Kidney tubule cell (primary cell): Measurements from ENCODE around the gene DRD1.
"Not testable (repeated sequence)": the region's sequence is repeated elsewhere in the genome, so short reads cannot be mapped to it uniquely, and the experiment has no call there.

ENCODE experiments used
- DNase-seq: peaks from one replicate; pipeline ENCODE4 v3.0.0-alpha.2; 2018; ENCODE audit warnings: low spot score

Gene DRD1

DNA sequence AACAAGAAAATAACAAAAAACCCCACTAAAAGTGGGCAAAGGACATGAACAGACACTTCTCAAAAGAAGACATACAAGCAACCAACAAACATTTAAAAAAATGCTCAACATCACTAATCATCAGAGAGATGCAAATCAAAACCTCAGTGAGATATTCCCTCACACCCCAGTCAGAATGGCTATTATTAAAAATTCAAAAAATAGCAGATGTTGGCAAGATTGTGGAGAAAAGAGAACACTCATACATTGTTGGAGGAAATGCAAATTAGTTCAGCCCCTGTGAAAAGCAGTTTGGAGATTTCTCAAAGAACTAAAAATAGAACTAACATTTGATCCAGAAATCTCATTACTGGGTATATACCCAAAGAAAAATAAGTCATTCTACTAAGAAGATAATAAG, 19.4 kb downstream of the DRD1 start:
- not testable (repeated sequence) for DNase-seq

DNA sequence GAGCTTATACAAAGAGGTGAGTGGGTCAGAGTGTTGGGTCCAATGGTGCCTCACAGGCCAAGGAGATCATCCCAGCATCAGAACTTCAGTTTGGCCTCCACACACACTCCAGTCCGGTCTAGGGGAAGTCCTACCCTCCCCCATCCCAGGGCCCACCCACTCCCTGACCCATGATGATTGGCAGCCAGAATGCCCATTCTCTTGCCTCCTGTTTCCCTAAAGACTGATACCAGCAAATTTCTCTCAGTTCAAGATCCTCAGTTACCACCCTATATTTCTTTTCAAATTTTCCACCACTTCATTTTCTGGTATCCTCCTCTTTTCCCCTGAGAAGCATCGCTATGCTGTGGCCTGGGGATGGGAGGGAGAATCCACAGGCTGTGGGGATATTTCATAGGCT, 21.9 kb downstream of the DRD1 start:
- DNase-seq, result no peak

DNA sequence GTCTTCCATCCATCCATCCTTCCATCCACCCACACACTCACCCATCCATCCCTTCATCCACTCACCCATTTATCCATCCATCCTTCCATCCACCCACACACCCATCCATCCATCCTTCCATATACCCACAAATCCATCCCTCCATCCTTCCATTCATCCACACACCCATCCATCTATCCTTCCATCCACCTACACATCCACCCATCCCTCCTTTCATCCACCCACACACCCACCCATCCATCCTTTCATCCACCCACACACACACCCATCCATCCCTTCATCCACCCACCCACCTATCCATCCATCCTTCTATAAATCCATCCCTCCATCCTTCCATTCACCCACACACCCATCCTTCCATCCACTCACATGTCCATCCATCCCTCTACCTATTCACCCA, 23.6 kb downstream of the DRD1 start:
- no peak for DNase-seq

DNA sequence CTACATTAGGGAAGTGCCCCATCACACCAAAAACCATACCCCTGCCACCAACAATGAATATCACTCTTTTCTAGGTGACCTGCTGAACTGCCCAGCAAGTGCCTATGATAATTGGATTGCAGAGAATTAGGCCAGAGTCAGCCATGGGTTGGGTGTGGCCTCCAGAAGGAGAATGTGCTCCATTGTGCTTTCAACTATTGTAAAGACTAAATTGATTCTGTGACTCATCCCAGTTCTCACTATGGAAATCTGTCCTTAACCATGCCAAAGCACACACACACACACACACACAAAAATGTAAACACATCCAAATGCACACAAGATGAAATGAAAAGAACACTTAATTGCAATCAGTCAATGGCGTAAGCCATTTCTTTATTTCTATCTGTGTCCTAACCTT, 25.7 kb downstream of the DRD1 start:
- no peak for DNase-seq

DNA sequence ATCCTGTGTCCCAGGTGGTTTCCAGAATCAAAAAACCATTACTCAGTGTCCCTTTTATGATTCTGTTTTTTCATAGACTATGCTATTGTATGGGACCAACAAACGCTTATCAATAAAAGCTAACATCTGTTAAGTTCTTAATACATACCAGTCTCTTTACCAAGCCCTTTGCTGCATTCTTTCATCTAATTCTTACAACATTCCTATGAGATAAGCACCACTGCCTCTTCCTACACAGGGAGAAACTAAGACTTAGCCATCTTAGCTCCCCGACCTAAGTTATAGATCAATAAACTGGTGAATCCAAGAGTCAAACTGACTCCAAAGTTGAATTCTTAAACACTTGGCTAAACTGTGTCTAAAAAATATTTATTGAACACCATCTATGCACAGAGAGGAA, 26.6 kb downstream of the DRD1 start:
- no peak for DNase-seq

DNA sequence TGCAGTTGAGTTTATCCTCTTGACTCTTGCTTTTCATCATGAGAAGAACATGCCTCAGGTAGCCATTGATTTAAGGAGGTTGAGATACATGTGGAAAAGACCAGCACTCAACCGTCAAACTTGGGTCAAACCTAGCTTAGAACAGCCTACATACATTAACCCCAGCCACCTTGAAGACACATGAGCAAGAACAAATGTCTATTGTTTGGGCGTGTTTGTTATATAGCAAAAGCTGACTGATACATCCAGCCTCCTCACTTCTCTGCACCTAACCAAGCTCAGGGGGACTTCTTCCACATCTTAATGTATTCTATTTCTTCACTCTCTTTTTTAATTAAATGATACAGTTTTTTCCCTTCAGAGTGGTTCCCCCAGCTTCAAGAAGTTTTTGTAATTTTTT, 28.7 kb downstream of the DRD1 start:
- no peak for DNase-seq

DNA sequence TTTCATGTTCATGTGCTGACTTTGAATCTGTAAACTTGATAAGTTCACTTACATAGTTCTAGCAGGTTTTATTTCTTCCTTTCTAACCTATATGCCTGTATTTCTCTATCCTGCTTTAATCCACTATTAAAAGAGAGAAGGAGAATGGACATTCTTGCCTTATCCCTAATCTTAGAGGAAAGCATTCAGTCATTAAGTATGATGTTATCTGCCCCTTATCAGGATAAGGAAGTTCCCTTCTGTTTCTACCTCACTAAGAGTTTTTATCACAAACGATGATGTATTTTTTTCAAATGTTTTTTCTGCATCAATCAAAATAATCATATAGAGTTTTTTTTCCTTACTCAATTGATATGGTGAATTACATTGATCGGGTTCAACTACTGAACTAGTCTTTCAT, 33.1 kb downstream of the DRD1 start:
- no peak for DNase-seq

DNA sequence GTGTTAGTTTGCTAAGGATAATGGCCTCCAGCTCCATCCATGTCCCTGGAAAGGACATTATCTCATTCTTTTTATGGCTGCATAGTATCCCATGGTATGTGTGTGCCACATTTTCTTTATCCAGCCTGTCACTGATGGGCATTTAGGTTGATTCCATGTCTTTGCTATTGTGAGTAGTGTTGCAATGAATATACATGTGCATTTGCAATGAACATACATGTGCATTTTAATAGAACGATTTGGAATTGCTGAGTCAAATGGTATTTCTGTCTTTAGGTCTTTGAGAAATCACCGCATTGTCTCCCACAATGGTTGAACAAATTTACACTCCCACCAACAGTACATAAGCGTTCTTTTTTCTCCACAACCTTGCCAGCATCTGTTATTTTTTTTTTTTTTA, 37.7 kb downstream of the DRD1 start:
- DNase-seq, result no peak

DNA sequence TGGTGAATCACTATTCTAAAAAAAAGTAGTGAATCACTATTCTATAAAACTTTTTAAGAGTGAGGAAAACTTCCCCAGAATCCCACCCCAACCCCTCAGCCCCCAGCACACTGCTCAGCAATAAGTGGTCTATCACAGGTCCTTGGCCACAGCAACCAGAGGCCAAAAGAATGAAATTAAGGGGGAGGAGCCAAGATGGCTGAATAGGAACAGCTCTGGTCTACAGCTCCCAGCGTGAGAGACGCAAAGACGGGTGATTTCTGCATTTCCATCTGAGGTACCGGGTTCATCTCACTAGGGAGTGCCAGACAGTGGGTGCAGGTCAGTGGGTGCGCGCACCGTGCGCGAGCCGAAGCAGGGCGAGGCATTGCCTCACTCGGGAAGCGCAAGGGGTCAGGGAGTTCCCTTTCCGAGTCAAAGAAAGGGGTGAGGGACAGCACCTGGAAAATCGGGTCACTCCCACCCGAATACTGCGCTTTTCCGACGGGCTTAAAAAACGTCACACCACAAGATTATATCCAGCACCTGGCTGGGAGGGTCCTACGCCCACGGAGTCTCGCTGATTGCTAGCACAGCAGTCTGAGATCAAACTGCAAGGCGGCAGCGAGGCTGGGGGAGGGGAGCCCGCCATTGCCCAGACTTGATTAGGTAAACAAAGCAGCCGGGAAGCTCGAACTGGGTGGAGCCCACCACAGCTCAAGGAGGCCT, 46.2 kb downstream of the DRD1 start:
- DNase-seq, result not testable (repeated sequence)

DNA sequence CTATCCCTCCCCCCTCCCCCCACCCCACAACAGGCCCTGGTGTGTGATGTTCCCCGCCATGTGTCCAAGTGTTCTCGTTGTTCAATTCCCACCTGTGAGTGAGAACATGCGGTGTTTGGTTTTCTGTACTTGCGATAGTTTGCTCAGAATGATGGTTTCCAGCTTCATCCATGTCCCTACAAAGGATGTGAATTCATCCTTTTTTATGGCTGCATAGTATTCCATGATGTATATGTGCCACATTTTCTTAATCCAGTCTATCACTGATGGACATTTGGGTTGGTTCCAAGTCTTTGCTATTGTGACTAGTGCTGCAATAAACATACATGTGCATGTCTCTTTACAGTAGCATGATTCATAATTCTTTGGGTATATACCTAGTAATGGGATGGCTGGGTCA, 48.6 kb downstream of the DRD1 start:
- DNase-seq, result not testable (repeated sequence)

DNA sequence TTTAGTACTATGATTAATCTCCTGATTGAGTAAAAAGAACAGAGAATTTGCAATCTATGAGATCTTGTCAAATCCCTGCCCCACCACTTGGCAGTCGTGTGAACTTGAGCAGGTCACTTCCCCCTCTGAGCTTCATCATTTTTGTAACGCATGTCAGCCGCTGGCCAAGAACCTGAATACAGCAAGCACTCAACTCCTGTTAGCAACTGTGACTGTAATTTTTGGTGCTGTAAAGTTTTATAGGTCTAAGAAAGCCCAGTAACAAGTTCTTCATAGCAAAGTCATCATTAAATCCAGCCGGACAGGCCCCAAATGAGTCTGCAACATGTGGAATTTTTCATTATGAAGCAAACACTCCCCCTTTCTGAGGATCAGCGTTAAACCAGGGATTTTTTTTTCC, 49.4 kb downstream of the DRD1 start:
- DNase-seq, result no peak

DNA sequence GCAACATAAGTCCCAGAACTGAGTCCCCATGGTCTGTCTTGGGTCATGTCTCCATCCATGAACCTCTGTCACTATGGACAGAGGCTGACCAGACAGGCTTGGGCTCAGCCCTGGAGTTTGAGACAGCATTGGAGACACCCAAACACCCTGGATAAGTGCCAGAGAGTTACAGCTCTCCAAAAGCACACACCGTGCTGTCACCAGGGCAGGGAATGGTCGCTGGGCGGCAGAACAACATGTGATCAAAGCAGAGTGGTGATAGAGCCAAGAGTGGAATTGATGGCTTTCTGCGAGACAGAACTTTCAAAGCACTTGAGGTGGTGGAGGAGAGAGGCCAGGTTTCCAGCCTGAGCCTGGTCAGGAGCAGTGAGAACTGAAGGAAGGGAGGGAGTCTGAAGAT, 50.1 kb downstream of the DRD1 start:
- no peak for DNase-seq

DNA sequence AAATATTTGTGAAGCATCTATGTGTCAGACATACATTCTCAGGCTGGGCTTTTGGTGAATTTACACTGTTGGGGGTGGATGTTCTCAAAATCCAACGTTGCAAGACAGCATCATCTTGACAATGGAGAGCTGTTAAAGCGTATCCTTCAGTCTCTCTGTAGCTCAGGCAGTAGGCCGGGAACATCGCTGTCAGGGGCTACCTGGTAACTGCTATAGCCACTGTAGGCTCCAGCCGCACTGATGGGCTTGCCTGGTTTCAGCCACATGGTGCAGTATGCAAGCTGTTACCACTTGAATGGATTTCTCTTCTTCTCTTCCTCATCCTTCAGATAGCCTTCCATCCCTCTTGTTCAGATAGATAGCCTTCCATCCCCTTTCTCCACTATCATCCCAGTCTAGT, 51.7 kb downstream of the DRD1 start:
- DNase-seq, result no peak

DNA sequence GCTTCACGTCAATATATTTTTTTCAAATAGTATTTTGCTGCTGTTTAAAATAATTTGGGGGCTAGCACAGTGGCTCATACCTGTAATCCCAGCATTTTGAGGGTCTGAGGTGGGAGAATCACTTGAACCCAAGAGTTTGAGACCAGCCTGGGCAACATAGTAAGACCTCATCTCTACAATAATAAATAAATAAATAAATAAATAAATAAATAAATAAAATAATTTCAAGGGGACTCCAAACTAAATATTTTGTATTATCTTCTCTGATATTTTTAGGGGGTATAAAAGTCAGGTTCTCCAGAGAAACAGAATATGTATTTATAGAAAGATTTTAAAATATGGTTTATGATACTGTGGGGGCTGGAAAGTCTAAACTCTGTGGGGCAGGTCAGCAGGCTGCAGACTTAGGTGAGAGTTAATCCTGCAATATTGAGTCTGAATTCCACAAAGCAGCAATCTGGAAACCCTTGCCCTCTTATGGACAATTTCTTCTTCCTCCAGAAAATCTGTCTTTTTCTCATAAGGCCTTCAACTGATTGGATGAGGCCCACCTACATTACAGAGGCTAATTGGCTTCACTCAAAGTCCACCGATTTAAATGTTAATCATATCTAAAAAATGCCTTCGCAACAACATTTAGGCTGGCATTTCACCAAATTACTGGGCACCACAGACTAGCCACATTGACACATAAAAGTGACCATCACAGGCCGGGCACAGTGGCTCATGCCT, 53.5 kb downstream of the DRD1 start:
- DNase-seq, result no peak
